ENCODE measurements around the gene CCNK. TPM values are rescaled to one million over a fixed set of nuclear protein-coding genes. Genes with fewer than 3 reads are reported as not detected.

CCNK gene
- total and polyA plus RNA-seq, 4 donors, result 17.0 to 91.9 (median 33.5) TPM

- no peak for DNase-seq
- WGBS, 2 donors, result 94 to 96% methylated on average over 4 of the region's 4 CpGs
Observed at GRCh38 chr14:99503848-99504453, 22.7 kb downstream of the CCNK start.

GRCh38 chr14:99505089-99505488, 23.9 kb downstream of the CCNK start:
- no peak overlapping the region for H3K27ac ChIP-seq (ENCODE audit: low read depth in 1 of 2, low read length in 1 of 2)
- H3K9ac ChIP-seq (ENCODE audit: insufficient read depth in 1 of 2, low read length in 2 of 2), result no peak overlapping the region
- peaks cover 31 to 64% (median 47%) of the 10 kb centered on the region in 4 donors for H3K36me3 ChIP-seq (ENCODE audit: control insufficient read depth in 4 of 4, insufficient read depth in 4 of 4, low read length in 4 of 4)
- 80 to 84% methylated on average over 5 of the region's 5 CpGs for WGBS, 2 donors
- H3K27me3 ChIP-seq (ENCODE audit: control insufficient read depth in 3 of 3, insufficient read depth in 3 of 3, low read length in 2 of 3), result no peaks in the 10 kb centered on the region
- no peak for ATAC-seq (ENCODE audit: insufficient read depth, low FRiP score)
- H3K4me3 ChIP-seq, result no peak overlapping the region
- no peak for DNase-seq
- TF ChIP-seq, protein P1, sequence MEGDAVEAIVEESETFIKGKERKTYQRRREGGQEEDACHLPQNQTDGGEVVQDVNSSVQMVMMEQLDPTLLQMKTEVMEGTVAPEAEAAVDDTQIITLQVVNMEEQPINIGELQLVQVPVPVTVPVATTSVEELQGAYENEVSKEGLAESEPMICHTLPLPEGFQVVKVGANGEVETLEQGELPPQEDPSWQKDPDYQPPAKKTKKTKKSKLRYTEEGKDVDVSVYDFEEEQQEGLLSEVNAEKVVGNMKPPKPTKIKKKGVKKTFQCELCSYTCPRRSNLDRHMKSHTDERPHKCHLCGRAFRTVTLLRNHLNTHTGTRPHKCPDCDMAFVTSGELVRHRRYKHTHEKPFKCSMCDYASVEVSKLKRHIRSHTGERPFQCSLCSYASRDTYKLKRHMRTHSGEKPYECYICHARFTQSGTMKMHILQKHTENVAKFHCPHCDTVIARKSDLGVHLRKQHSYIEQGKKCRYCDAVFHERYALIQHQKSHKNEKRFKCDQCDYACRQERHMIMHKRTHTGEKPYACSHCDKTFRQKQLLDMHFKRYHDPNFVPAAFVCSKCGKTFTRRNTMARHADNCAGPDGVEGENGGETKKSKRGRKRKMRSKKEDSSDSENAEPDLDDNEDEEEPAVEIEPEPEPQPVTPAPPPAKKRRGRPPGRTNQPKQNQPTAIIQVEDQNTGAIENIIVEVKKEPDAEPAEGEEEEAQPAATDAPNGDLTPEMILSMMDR (IDR thresholded peaks at IDR 0.05; ENCODE audit: control extremely low read depth, extremely low read depth), result no peak
- no peaks in the 10 kb centered on the region for H3K9me3 ChIP-seq (ENCODE audit: control insufficient read depth in 4 of 4, insufficient read depth in 3 of 4, low read length in 3 of 4)
- H3K4me1 ChIP-seq (ENCODE audit: control insufficient read depth in 5 of 5, insufficient read depth in 5 of 5, low read length in 5 of 5), result peaks cover 0 to 16% (median 0%) of the 10 kb centered on the region in 5 donors

More at GRCh38 chr14:99503848-99504453, 22.7 kb downstream of the CCNK start:
- Histone ChIP-seq H3K36me3 (ENCODE audit: control insufficient read depth in 4 of 4, insufficient read depth in 4 of 4, low read length in 4 of 4) (peaks cover 36 to 52% (median 41%) of the 10 kb centered on the region in 4 donors), H3K9me3 (ENCODE audit: control insufficient read depth in 4 of 4, insufficient read depth in 3 of 4, low read length in 3 of 4) (no peaks in the 10 kb centered on the region), H3K4me1 (ENCODE audit: control insufficient read depth in 5 of 5, insufficient read depth in 5 of 5, low read length in 5 of 5) (peaks cover 0 to 16% (median 0%) of the 10 kb centered on the region in 5 donors), H3K4me3 (no peak overlapping the region), H3K27ac (ENCODE audit: low read depth in 1 of 2, low read length in 1 of 2) (no peak overlapping the region), H3K9ac (ENCODE audit: insufficient read depth in 1 of 2, low read length in 2 of 2) (no peak overlapping the region), H3K27me3 (ENCODE audit: control insufficient read depth in 3 of 3, insufficient read depth in 3 of 3, low read length in 2 of 3) (no peaks in the 10 kb centered on the region)
- TF ChIP-seq, protein P1 (IDR thresholded peaks at IDR 0.05; ENCODE audit: control extremely low read depth, extremely low read depth), result no peak
- ATAC-seq (ENCODE audit: insufficient read depth, low FRiP score), result no peak

- WGBS, 2 donors, result 68 to 72% methylated on average over 6 of the region's 6 CpGs
- ATAC-seq (ENCODE audit: insufficient read depth, low FRiP score) (no peak), DNase-seq (peak; percentile 44 to 58 (median 50))
- TF ChIP-seq, protein P1 (IDR thresholded peaks at IDR 0.05; ENCODE audit: control extremely low read depth, extremely low read depth), result no peak
- no peak overlapping the region for H3K27ac ChIP-seq (ENCODE audit: low read depth in 1 of 2, low read length in 1 of 2)
- no peaks in the 10 kb centered on the region for H3K27me3 ChIP-seq (ENCODE audit: control insufficient read depth in 3 of 3, insufficient read depth in 3 of 3, low read length in 2 of 3)
- H3K36me3 ChIP-seq (ENCODE audit: control insufficient read depth in 4 of 4, insufficient read depth in 4 of 4, low read length in 4 of 4), result peaks cover 26 to 65% (median 47%) of the 10 kb centered on the region in 4 donors
- no peak overlapping the region for H3K9ac ChIP-seq (ENCODE audit: insufficient read depth in 1 of 2, low read length in 2 of 2)
- H3K9me3 ChIP-seq (ENCODE audit: control insufficient read depth in 4 of 4, insufficient read depth in 3 of 4, low read length in 3 of 4), result no peaks in the 10 kb centered on the region
- H3K4me1 ChIP-seq (ENCODE audit: control insufficient read depth in 5 of 5, insufficient read depth in 5 of 5, low read length in 5 of 5), result peaks cover 0 to 16% (median 0%) of the 10 kb centered on the region in 5 donors
- H3K4me3 ChIP-seq, result no peak overlapping the region
Observed at GRCh38 chr14:99506276-99506675, 25.1 kb downstream of the CCNK start.
